Cardiac septum (tissue), 1 donor: ENCODE data around the gene IL1RAPL1. TPM values are rescaled to one million over a fixed set of nuclear protein-coding genes. Genes with fewer than 3 reads are reported as not detected.
"Not testable (repeated sequence)": the region's sequence is repeated elsewhere in the genome, so short reads cannot be mapped to it uniquely, and the experiment has no call there.

Source experiments
- DNase-seq: peaks from one replicate; pipeline ENCODE4 v3.0.0-alpha.2; 2020; ENCODE audit warnings: low spot score
- intact Hi-C: fragments of 100-400 bp; cut with DNase I; formaldehyde crosslinking; loops from one replicate; pipeline ENCODE4 v1.14.0; 2022
- total RNA-seq: library from RNA; stranded (reverse); fragmentation: NEBNext Ultra II Directional; extraction: Animal tissue kit (Norgen Biotek cat#: 25700); gene quantifications from one replicate; pipeline ENCODE4 v1.2.1, GENCODE V29; 2021
- donor health status: DM: no; HTN: no; CAD: no.

The IL1RAPL1 gene
- total RNA-seq, 1 donor from 2014 or later, result 0.73 TPM

- DNase-seq, result no peak
- intact Hi-C loops, result no loop called here
Measured at GRCh38 chrX:29318012-29318411, 730.8 kb downstream of the IL1RAPL1 start.

- intact Hi-C loops, DNase-seq: not testable (repeated sequence)
Measured at GRCh38 chrX:29332429-29332828, 745.2 kb downstream of the IL1RAPL1 start.

- intact Hi-C loops, DNase-seq: not testable (repeated sequence)
Measured at GRCh38 chrX:29333091-29333490, 745.8 kb downstream of the IL1RAPL1 start.

- intact Hi-C loops, result no loop called here
- no peak for DNase-seq
Measured at GRCh38 chrX:29348288-29348687, 761.0 kb downstream of the IL1RAPL1 start.

GRCh38 chrX:29359276-29359675, 772.0 kb downstream of the IL1RAPL1 start:
- intact Hi-C loops, result no loop called here
- no peak for DNase-seq

- DNase-seq, intact Hi-C loops: not testable (repeated sequence)
Measured at GRCh38 chrX:29374765-29375164, 787.5 kb downstream of the IL1RAPL1 start.

- DNase-seq, result no peak
- intact Hi-C loops, result no loop called here
Measured at GRCh38 chrX:29376584-29376983, 789.3 kb downstream of the IL1RAPL1 start.

GRCh38 chrX:29382811-29383210, 795.6 kb downstream of the IL1RAPL1 start:
- intact Hi-C loops, result no loop called here
- DNase-seq, result no peak

- DNase-seq, result no peak
- intact Hi-C loops, result no loop called here
Measured at GRCh38 chrX:29388509-29388908, 801.3 kb downstream of the IL1RAPL1 start.

- no peak for DNase-seq
- intact Hi-C loops, result no loop called here
Measured at GRCh38 chrX:29397506-29397905, 810.3 kb downstream of the IL1RAPL1 start.

GRCh38 chrX:29407357-29407756, 820.1 kb downstream of the IL1RAPL1 start:
- intact Hi-C loops, result no loop called here
- no peak for DNase-seq

- no peak for DNase-seq
- intact Hi-C loops, result no loop called here
Measured at GRCh38 chrX:29419774-29420553, 832.7 kb downstream of the IL1RAPL1 start.

- intact Hi-C loops, result no loop called here
- DNase-seq, result no peak
Measured at GRCh38 chrX:29422034-29422433, 834.8 kb downstream of the IL1RAPL1 start.

- DNase-seq, result no peak
Measured at GRCh38 chrX:29431895-29432294, 844.6 kb downstream of the IL1RAPL1 start.

GRCh38 chrX:29432534-29432933, 845.3 kb downstream of the IL1RAPL1 start:
- intact Hi-C loops, result no loop called here

More at GRCh38 chrX:29431895-29432294, 844.6 kb downstream of the IL1RAPL1 start:
- intact Hi-C loops, result no loop called here

GRCh38 chrX:29434939-29435338, 847.7 kb downstream of the IL1RAPL1 start:
- no peak for DNase-seq
- intact Hi-C loops, result no loop called here

More at GRCh38 chrX:29432534-29432933, 845.3 kb downstream of the IL1RAPL1 start:
- DNase-seq, result no peak

- intact Hi-C loops, result no loop called here
- DNase-seq, result no peak
Measured at GRCh38 chrX:29435396-29435795, 848.1 kb downstream of the IL1RAPL1 start.

- DNase-seq, result no peak
- intact Hi-C loops, result no loop called here
Measured at GRCh38 chrX:29447867-29448266, 860.6 kb downstream of the IL1RAPL1 start.

GRCh38 chrX:29453333-29453732, 866.1 kb downstream of the IL1RAPL1 start:
- intact Hi-C loops, result no loop called here
- no peak for DNase-seq

GRCh38 chrX:29455702-29456101, 868.5 kb downstream of the IL1RAPL1 start:
- DNase-seq, result no peak
- intact Hi-C loops, result no loop called here

GRCh38 chrX:29461039-29461438, 873.8 kb downstream of the IL1RAPL1 start:
- DNase-seq, result no peak
- intact Hi-C loops, result no loop called here

GRCh38 chrX:29466456-29466855, 879.2 kb downstream of the IL1RAPL1 start:
- intact Hi-C loops, result no loop called here
- DNase-seq, result no peak
